NCI-H2081 (cell line): ENCODE data around the gene RYR2.
"Not testable (repeated sequence)": the region's sequence is repeated elsewhere in the genome, so short reads cannot be mapped to it uniquely, and the experiment has no call there.

Experiments used
- DNase-seq, 2 experiments: peaks; one replicate each; lab custom pipeline; 2025; lab: John Stamatoyannopoulos, UW

The RYR2 gene

GRCh38 chr1:237258871-237259270 is 216.9 kb downstream of the RYR2 start:
- no peak for DNase-seq

GRCh38 chr1:237261198-237261597 is 219.2 kb downstream of the RYR2 start:
- no peak for DNase-seq

- DNase-seq, result no peak
Measured at GRCh38 chr1:237267743-237268142, 225.8 kb downstream of the RYR2 start.

DNA sequence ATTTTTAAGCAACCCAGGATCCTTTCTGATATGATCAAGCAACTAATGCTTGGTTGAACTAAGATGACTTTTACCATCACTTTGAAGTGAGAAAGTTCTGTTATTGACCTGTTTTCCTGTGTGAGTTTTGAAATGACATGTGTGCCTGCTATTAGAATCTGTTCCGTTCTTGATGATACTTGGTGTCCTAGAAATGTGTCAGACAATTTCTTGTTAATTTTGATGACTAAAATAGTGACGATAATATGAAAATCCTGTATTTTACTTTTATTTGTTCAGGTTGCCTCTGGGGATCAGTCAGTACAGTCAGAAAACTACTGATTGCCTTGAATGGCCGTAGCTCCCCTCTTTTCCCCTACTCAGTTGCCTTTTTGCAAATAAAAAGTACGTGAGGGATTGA is 228.0 kb downstream of the RYR2 start:
- no peak for DNase-seq

GRCh38 chr1:237270353-237270752 is 228.4 kb downstream of the RYR2 start:
- no peak for DNase-seq

- DNase-seq, result not testable (repeated sequence)
Measured at GRCh38 chr1:237277994-237278393, 236.0 kb downstream of the RYR2 start.

GRCh38 chr1:237279629-237280028 is 237.6 kb downstream of the RYR2 start:
- no peak for DNase-seq

- DNase-seq, result no peak
Measured at GRCh38 chr1:237281481-237281880, 239.5 kb downstream of the RYR2 start.

DNA sequence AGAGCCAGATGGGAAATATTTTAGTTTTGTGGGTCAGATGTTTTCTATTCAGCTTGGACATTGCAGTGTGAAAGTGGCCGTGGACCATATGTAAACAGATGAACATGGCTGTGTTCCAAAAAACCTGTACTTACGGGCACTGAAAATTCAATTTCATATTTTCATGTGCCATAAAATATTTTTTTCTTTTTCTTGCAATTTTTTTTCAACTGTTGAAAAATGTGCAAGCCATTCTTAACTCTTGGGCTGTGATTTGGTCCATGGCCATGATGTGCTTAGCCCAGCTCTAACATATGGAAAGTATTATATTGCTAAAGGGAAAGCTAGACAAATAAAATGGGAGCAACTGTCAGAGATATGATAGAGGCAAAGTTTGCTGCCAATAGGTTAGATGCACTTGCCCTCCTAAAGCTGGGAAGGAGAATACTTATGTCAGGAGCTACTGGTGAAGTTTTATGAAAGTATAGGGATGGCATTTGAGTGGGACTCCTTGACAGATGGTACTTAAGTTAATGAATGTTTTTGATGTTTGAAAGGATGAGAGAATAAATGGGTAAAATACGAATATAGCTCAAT is 240.3 kb downstream of the RYR2 start:
- no peak for DNase-seq

DNA sequence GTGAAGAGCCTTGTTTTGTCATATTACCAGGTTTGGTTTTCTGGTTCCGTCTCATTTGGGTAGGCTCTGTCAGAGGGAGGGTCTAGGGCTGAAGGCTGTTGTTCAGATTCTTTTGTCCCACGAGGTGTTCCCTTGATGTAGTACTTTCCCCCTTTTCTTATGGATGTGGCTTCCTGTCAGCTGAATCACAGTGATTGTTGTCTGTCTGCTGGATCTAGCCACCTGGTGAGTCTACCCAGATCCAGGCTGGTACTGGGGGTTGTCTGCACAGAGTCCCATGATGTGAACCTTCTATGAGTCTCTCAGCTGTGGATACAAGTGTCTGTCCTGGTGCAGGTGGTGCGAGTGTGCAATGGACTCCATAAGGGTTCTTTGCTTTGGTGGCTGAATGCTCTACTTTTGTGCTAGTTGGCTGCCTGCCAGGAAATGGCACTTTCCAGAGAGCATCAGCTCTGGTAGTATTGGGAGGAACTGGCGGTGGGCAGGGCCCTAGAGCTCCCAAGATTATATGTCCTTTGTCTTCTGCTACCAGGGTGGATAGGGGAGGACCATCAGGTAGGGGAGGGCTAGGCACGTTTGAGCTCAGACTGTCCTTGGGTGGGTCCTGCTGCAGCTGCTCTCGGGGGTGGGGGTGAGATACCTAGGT is 246.0 kb downstream of the RYR2 start:
- peak in 1 of 2 experiments; percentile 18 for DNase-seq

DNA sequence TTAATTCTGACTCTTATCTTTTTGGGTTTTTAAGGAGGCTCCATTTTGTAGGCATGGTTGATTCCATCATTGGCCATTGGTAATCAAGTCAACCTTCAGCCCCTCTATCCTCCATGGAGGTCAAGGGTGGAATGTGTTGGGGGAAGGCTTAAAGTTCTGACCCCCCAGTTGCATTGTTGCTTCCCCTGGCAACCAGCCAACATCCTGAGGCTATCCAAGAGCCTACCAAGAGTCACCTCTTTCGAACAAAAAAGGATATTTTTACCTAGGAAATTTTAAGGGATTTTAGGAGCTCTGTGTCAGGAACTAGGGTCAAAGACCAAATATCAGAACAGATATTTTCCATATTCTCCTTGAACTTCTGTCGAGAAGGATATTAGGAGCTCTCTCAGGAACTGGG is 251.8 kb downstream of the RYR2 start:
- DNase-seq, result no peak

GRCh38 chr1:237296861-237297260 is 254.9 kb downstream of the RYR2 start:
- DNase-seq, result no peak

- DNase-seq, result no peak
Measured at GRCh38 chr1:237300642-237301041, 258.7 kb downstream of the RYR2 start.

DNA sequence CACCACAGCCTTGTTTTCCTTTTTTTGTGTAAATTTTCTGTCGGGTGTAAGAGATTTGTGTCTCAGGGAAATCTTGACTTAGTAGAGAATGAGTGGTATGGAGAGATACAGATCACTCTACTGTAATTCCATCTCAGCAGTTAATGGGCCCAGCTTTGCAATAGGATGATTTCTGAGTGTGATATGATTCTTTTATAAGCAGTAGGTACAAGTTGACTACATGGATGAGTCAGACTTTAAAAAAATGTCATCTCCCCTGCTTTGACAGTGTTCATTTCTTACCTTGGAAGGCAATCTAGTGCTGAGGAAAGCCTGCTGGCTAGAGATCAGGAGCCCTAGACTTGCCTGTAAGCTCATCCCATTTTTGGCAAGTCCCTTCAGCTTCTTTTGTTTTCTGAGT is 261.9 kb downstream of the RYR2 start:
- DNase-seq, result no peak

GRCh38 chr1:237306726-237307125 is 264.7 kb downstream of the RYR2 start:
- DNase-seq, result no peak

- DNase-seq, result no peak
Measured at GRCh38 chr1:237309595-237310118, 267.7 kb downstream of the RYR2 start.

GRCh38 chr1:237316352-237316751 is 274.4 kb downstream of the RYR2 start:
- DNase-seq, result no peak

DNA sequence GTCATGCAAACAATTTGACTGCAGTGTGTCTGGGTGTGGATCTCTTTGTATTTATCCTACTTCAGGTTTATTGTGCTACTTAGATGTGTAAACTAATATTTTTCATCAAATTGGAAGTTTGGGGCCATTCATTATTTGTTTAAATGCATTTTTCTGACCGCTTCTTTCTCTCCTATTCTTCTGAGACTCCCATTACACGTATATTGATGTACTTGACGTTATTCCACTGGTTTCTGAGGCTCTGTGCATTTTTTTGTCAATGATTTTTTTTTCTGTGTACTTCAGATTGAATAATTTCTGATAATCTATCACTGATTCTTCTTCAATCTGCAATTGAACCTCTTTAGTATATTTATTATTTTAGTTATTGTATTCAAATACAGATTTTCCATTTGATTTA is 276.8 kb downstream of the RYR2 start:
- DNase-seq, result no peak

GRCh38 chr1:237320890-237321289 is 278.9 kb downstream of the RYR2 start:
- no peak for DNase-seq

GRCh38 chr1:237324226-237324625 is 282.2 kb downstream of the RYR2 start:
- no peak for DNase-seq

GRCh38 chr1:237327061-237327460 is 285.1 kb downstream of the RYR2 start:
- DNase-seq, result no peak

GRCh38 chr1:237340892-237341291 is 298.9 kb downstream of the RYR2 start:
- no peak for DNase-seq

DNA sequence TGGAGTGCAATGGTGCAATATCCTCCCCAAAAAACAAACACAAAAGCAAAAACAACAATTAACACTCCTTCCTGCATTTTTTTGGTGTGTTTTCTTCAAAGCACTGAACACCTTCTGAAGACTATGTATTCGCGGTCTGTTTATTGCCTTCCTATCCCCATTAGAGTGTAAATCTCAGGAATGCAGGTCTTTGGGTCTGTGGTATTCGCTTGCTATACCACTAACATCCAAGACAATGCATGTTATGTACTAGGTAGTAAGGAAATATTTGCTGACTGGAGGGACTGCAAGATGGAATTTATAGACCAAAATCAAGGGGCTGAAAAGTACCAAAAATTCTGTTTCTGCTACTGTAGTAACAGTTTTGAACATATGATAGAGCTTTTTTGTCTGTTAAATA is 299.4 kb downstream of the RYR2 start:
- no peak for DNase-seq

DNA sequence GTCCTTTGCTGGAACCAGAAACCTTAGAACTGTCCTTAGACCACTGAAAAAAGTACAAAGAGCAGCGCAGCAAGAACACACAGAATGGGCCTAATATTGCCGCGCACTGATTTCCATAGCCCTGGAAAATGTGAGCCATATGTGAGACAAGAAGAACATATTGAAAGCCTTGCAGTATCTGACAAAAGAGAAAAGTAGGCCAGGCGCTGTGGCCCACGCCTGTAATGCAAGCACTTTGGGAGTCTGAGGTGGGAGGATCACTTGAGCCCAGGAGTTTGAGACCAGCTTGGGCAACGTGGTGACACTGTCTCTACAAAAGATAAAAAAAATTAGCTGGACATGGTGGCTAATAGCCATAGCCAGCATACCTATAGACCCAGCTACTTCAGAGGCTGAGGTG is 300.7 kb downstream of the RYR2 start:
- DNase-seq, result no peak
